DMS53 treated with DMSO at 0.1 percent for 48 hours (cell line): ENCODE results near the gene CASK.

Experiments
- DNase-seq: peaks from one replicate; lab custom pipeline; 2025; ENCODE audit not compliant: unreplicated experiment; lab: John Stamatoyannopoulos, UW

CASK gene

GRCh38 chrX:41589634-41590270 is 333.6 kb downstream of the CASK start:
- DNase-seq = no peak

GRCh38 chrX:41588271-41588670 is 335.1 kb downstream of the CASK start:
- no peak for DNase-seq

DNA sequence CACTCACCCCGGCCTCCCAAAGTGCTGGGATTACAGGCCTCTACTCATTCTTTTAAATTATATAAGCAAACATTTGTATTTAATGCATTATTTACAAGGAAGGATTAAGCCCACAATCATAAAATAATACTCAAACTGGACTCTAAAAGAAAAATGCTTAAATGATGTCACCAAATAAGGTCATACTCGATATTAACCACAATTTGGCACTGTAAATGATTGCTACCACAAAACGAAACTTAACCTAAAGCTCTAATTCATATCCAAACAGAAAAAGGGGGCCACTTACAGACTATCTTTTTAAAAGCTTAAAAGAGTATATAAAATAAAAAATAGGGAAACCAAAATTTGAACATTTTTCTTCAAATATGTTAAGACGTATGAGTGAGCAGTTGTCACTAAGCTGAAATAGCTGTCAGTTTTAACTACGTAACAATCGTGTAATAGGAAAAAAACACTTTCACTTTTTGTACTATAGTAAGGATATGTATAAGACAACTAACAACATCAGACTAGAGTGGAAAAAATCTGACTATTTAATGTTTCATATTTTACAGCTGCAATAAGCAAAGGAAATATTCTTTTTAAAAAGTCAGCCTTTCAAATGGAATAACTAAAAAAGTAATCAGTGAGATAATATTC is 342.8 kb downstream of the CASK start:
- no peak for DNase-seq

DNA sequence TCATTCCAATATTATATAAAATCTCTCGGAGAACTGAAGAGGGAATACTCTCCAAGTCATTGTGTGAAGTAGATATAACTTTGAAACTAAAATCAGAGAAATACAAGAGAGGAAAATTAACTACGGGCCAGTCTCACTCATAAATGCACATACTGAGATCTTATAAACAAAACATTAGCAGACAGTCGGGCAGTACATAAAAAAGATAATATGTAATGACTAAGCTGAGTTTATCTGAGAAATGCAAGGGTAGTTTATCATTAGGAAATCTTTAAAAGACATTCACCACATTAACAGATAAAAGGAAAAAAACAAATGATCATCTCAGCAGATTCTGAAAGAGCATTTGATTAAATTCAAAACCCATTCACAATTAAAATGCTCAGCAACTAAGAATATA is 359.5 kb downstream of the CASK start:
- no peak for DNase-seq

DNA sequence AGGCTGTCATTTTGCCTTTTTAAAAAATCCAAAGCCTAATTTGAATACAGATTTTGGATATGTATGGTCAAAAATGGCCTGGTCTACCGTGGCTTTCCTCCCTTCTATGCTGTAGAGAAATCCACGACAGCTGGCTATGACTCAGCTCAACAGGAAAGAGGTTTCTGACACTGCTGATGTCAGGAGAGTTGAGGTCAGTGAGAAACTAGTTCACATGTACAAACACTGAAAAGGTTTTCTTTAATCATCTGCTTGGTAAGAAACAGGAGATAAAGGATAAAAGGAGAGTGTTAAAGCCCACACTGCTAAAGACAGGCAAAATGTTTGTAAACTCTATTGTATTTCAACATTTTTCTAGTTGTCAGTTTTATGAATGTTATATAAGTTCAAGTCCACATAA is 362.3 kb downstream of the CASK start:
- DNase-seq = peak; percentile 66

- no peak for DNase-seq
These were observed 363.9 kb downstream of the CASK start for GRCh38 chrX:41559235-41560052.

DNA sequence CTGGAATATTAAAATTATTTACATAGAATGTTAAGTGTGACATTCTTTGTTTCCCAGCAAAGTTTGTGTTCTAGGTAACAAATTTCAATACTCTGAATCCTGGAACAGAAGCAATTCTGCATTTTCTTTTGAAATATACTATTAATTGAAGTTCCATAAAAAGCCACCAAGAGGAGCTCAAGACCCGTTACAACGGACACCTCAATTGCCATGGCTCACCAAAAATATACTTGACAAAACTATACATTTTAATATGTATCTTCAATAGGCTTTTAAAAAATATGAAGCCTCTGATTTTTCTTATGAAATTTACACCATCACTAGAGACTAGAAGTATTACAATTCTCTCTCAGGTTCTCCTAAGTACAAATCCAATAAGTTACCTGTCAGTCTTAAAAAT is 364.8 kb downstream of the CASK start:
- DNase-seq = peak; percentile 9

- DNase-seq = no peak
These were observed 366.4 kb downstream of the CASK start for GRCh38 chrX:41556958-41557357.

- no peak for DNase-seq
These were observed 369.7 kb downstream of the CASK start for GRCh38 chrX:41553688-41554087.

DNA sequence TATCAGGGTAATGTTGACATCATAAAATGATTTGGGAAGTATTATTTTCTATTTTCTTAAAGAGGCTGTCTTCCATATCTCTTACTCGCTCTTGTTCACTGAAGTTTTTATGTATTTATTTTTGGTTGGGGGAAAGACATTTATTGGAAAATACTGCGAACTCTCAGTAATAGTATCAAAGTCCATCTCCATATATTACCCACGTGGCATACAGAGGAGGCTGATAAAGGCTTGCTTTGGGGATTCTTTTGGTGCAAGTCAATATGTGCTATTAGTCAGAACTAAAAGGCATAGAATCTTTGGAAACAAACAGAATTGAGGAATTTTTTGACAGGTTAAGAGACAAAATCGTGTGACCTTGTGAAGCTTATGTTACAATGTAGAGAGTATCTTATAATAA is 374.9 kb downstream of the CASK start:
- DNase-seq = no peak

DNA sequence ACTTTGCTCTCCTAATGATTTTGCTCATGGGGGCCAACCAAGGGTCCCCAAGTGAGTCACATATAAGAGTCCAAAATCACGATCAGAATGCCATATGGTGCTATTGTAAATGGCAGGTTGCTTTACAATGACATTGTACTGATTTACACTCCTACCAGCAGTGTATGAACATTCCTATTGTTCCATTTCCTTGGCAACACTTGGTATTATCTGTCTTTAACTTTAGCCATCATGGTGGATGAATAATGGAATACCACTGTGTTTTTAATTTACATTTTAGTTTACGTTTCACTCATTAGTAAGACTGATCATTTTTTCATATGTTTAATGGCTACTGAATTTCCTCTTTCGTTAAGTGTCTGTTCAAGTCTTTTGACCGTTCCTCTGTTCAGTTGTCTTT is 379.7 kb downstream of the CASK start:
- DNase-seq = no peak

DNA sequence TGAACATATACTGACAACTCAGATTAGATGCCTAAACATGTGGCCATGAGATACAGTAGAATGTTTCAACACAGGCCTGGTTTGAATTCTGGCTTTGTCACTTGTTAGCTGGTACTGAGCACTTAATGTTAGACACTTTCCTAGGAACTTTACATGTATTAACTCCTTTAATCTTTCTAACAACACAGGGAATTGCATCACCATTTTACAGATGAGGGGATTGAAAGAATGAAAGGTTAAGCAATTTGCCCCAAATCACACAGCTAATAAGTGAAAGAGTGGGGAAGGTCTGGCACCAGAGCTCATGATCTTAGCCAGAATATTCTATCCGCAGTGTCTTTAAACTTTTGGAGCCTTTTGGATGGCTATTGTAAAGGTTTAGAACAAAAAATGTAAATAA is 380.3 kb downstream of the CASK start:
- no peak for DNase-seq

DNA sequence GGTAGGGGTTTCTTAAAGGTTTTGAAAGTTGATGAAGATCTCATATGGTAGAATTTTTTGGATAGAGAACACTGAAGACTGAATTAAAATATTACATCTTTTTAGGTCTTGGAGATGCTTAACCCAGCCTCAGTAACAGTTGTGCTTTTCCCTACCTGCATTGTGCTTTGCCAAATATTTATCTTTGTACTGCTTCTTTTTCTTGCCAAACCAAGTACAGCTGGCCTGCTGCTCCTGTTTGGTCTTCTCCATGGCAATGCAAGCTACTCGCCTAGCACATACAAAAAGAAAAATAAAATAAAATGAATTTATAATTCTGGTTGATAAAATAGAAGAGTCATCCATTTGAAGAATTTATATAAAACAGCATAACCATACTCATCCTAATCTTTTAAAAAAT is 380.8 kb downstream of the CASK start:
- no peak for DNase-seq

- DNase-seq = no peak
These were observed 381.2 kb downstream of the CASK start for GRCh38 chrX:41542135-41542534.

GRCh38 chrX:41541386-41541785 is 382.0 kb downstream of the CASK start:
- DNase-seq = no peak

DNA sequence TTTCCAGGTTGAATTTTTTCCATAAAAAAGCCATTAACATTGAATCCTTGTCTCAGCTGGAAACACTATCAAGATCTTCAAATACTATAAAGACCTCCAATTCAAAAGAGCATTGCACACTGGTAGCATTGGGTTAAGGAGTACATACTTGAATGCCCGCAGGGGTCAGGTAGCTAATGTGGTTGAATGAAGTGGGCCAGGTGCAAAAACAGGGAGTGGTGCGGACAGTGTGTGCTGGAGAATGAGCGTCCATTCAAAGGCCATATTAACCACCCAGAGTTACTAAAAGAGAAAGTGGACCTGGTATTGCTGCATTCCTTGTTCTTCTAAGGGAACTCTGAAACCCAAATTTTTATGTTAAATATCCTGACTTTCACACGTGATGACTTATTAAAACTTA is 384.6 kb downstream of the CASK start:
- DNase-seq = no peak

- no peak for DNase-seq
These were observed 393.3 kb downstream of the CASK start for GRCh38 chrX:41530085-41530484.

- DNase-seq = no peak
These were observed 394.1 kb downstream of the CASK start for GRCh38 chrX:41529221-41529620.

GRCh38 chrX:41528784-41529183 is 394.6 kb downstream of the CASK start:
- DNase-seq = no peak

GRCh38 chrX:41526925-41527324 is 396.4 kb downstream of the CASK start:
- no peak for DNase-seq

GRCh38 chrX:41526271-41526670 is 397.1 kb downstream of the CASK start:
- no peak for DNase-seq

- DNase-seq = no peak
These were observed 400.7 kb downstream of the CASK start for GRCh38 chrX:41522671-41523070.
